ENCODE data around the gene NCR3LG1.

The NCR3LG1 gene

GRCh38 chr11:17333799-17334586 lies 17.6 kb upstream of the NCR3LG1 start:
- no peak for DNase-seq (ENCODE audit: low read depth)
- H3K4me3 ChIP-seq (ENCODE audit: low read depth, low read length): no peak overlapping the region
- no peak for TF ChIP-seq CTCF (IDR thresholded peaks at IDR 0.05; ENCODE audit: low read depth, low read length, missing control alignments)
- in situ Hi-C loops (cut with HindIII; ENCODE audit: low sequenced_read_pairs): no loop called here

GRCh38 chr11:17343257-17343656 lies 8.3 kb upstream of the NCR3LG1 start:
- no peak overlapping the region for H3K4me3 ChIP-seq (ENCODE audit: low read depth, low read length)
- no peak for DNase-seq (ENCODE audit: low read depth)
- TF ChIP-seq CTCF (IDR thresholded peaks at IDR 0.05; ENCODE audit: low read depth, low read length, missing control alignments): no peak
- in situ Hi-C loops (cut with HindIII; ENCODE audit: low sequenced_read_pairs): no loop called here

- in situ Hi-C loops (cut with HindIII; ENCODE audit: low sequenced_read_pairs): no loop called here
- H3K4me3 ChIP-seq (ENCODE audit: low read depth, low read length): no peak overlapping the region
- no peak for TF ChIP-seq CTCF (IDR thresholded peaks at IDR 0.05; ENCODE audit: low read depth, low read length, missing control alignments)
- peak; percentile 44 for DNase-seq (ENCODE audit: low read depth)
Measured at GRCh38 chr11:17343907-17344306, 7.7 kb upstream of the NCR3LG1 start.

GRCh38 chr11:17347676-17348075 lies 3.9 kb upstream of the NCR3LG1 start:
- in situ Hi-C loops (cut with HindIII; ENCODE audit: low sequenced_read_pairs): no loop called here
- DNase-seq (ENCODE audit: low read depth): no peak
- TF ChIP-seq CTCF (IDR thresholded peaks at IDR 0.05; ENCODE audit: low read depth, low read length, missing control alignments): no peak
- no peak overlapping the region for H3K4me3 ChIP-seq (ENCODE audit: low read depth, low read length)

- H3K4me3 ChIP-seq (ENCODE audit: low read depth, low read length): no peak overlapping the region
- in situ Hi-C loops (cut with HindIII; ENCODE audit: low sequenced_read_pairs): no loop called here
- no peak for TF ChIP-seq CTCF (IDR thresholded peaks at IDR 0.05; ENCODE audit: low read depth, low read length, missing control alignments)
- DNase-seq (ENCODE audit: low read depth): no peak
Measured at GRCh38 chr11:17350455-17351171, 987 bp upstream of the NCR3LG1 start.

- no peak for DNase-seq (ENCODE audit: low read depth)
- TF ChIP-seq CTCF (IDR thresholded peaks at IDR 0.05; ENCODE audit: low read depth, low read length, missing control alignments): peak; percentile 36
- in situ Hi-C loops (cut with HindIII; ENCODE audit: low sequenced_read_pairs): no loop called here
- peak overlapping the region; percentile 66 for H3K4me3 ChIP-seq (ENCODE audit: low read depth, low read length)
Measured at GRCh38 chr11:17351172-17351509, 459 bp upstream of the NCR3LG1 start.

All from astrocyte of the cerebellum (primary cell).